ENCODE results near the gene FMN1.

DNA sequence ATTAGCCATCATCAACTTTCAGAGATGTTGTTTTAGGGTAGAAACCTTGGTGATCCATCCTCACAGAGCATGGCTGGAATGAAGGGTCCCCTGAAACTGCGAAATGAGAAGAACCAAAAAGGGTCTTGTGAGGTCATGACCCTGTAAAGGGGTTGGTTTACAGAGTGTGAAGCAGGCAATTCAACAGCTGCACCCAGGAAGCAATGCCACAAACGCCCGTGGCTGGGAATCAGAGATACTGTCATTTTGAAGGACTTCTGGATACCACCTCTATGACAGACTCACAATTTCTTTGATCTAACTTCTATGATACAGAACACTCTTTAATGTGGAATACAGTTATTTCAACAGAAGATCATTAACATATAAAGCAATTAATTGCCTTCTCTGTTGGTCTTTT, 397.7 kb downstream of the FMN1 start:
- TF ChIP-seq CTCF (conservative IDR thresholded peaks at IDR 0.05) (no peak), EZH2 (IDR thresholded peaks at IDR 0.05; ENCODE audit: low read depth) (no peak)
